AG09309 (cell line): Measurements from ENCODE around the gene TAPBP.

Source experiments
- DNase-seq: peaks from one replicate; pipeline ENCODE4 v3.0.0-alpha.2; 2010; ENCODE audit warnings: low read depth
- H3K4me3 ChIP-seq: 2 replicates; pipeline ENCODE4 v1.5.1; 2011; ENCODE audit warnings: mild to moderate bottlenecking, low read depth, low read length, moderate library complexity; ENCODE audit not compliant: control insufficient read depth
- CTCF ChIP-seq: IDR thresholded peaks from 2 replicates; pipeline ENCODE4 v1.5.1; 2011; ENCODE audit warnings: mild to moderate bottlenecking, low read depth, low read length, inconsistent platforms; ENCODE audit not compliant: insufficient read depth, control insufficient read depth; ENCODE audit errors: missing control alignments

The TAPBP gene

GRCh38 chr6:33330736-33331135, 16.9 kb upstream of the TAPBP start:
- no peak for TF ChIP-seq CTCF
- no peak overlapping the region for H3K4me3 ChIP-seq
- no peak for DNase-seq

GRCh38 chr6:33329058-33329457, 15.2 kb upstream of the TAPBP start:
- DNase-seq: no peak
- no peak for TF ChIP-seq CTCF
- H3K4me3 ChIP-seq: no peak overlapping the region

DNA sequence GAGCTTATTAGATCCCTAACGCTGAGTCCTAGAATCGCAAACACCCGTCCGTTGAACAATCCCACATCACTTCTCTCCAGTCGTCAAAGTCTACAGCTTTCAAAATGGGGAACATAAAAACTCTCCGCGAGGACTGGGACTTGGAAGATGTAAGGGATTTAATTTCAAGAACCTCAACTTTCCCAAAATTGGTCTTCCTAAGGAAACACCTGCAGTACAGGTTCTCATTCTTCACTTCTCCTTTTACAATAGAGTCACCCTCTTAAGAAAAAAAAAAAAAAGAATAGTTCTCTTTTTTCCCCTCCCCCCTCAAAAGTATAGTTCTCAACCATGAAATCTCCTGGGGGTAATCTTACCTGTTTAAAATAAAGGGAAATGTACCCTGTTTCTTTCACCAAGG, 10.2 kb upstream of the TAPBP start:
- no peak for TF ChIP-seq CTCF
- H3K4me3 ChIP-seq: no peak overlapping the region
- DNase-seq: no peak

- TF ChIP-seq CTCF: no peak
- DNase-seq: no peak
- peak overlapping the region; percentile 55 for H3K4me3 ChIP-seq
These were observed 9.7 kb upstream of the TAPBP start for GRCh38 chr6:33323623-33323948.

- no peak overlapping the region for H3K4me3 ChIP-seq
- no peak for DNase-seq
- TF ChIP-seq CTCF: no peak
These were observed 7.3 kb upstream of the TAPBP start for GRCh38 chr6:33321227-33321626.

- TF ChIP-seq CTCF: no peak
- no peak for DNase-seq
- H3K4me3 ChIP-seq: peak overlapping the region; percentile 19
These were observed 6.7 kb upstream of the TAPBP start for GRCh38 chr6:33320315-33321181.
